Suprapubic skin (tissue), 3 donors: ENCODE measurements around the gene TRIM2.

Experiments used
- CTCF ChIP-seq, 2 donors: fragments of 200-600 bp in 1 of 2; fragments of 450-650 bp in 1 of 2; sonication (generic) in 1 of 2; IDR thresholded peaks; one replicate each; pipeline ENCODE4 v1.5.1; 2016 to 2019; ENCODE audit warnings: antibody characterized with exemption in 2 of 2, mild to moderate bottlenecking in 1 of 2, moderate library complexity in 1 of 2
- POLR2AphosphoS5 ChIP-seq, 3 donors: sonication (generic); formaldehyde crosslinking; IDR thresholded peaks; one replicate each; pipeline ENCODE4 v1.6.1; 2017; ENCODE audit warnings: antibody characterized with exemption in 3 of 3

- TF ChIP-seq CTCF (IDR thresholded peaks at IDR 0.05) (peak; percentile 73 to 97), POLR2AphosphoS5 (IDR thresholded peaks at IDR 0.05) (peak in 1 of 3 donors; percentile 58)
Measured at GRCh38 chr4:153344131-153345011, 140.1 kb downstream of the TRIM2 start, which contains the start of gene MND1.
